NT2/D1 (cell line): ENCODE data around the gene MAP3K5.

Experiments used
- SUZ12 ChIP-seq: IDR thresholded peaks from 2 replicates; pipeline ENCODE4 v1.6.1; 2011; ENCODE audit not compliant: insufficient read length, insufficient read depth; ENCODE audit errors: extremely low read depth
- YY1 ChIP-seq: IDR thresholded peaks from 2 replicates; pipeline ENCODE4 v1.6.1; 2011; ENCODE audit not compliant: insufficient read length, insufficient read depth

- TF ChIP-seq YY1: no peak
- TF ChIP-seq SUZ12: no peak
These were observed 47.0 kb downstream of the MAP3K5 start for GRCh38 chr6:136745300-136745699.
